Prostate gland (tissue), 2 donors: Measurements from ENCODE around the gene XKR8.

Source experiments
- POLR2A ChIP-seq: fragments of 450-650 bp; IDR thresholded peaks from one replicate; pipeline ENCODE4 v1.6.1; 2016; ENCODE audit warnings: antibody characterized with exemption, mild to moderate bottlenecking
- POLR2AphosphoS5 ChIP-seq: sonication (generic); formaldehyde crosslinking; IDR thresholded peaks from one replicate; pipeline ENCODE4 v1.6.1; 2017; ENCODE audit warnings: antibody characterized with exemption
- TF ChIP-seq, protein P1 (sequence below), 4 experiments: fragments of 200-600 bp in 2 of 4; fragments of 450-650 bp in 2 of 4; sonication (generic) in 2 of 4; IDR thresholded peaks; 1 replicate in 3 of 4; 2 replicates in 1 of 4; pipeline ENCODE4 v1.5.1; 2016 to 2019; ENCODE audit warnings: antibody characterized with exemption in 4 of 4, mild to moderate bottlenecking in 2 of 4, moderate library complexity in 2 of 4

DNA sequence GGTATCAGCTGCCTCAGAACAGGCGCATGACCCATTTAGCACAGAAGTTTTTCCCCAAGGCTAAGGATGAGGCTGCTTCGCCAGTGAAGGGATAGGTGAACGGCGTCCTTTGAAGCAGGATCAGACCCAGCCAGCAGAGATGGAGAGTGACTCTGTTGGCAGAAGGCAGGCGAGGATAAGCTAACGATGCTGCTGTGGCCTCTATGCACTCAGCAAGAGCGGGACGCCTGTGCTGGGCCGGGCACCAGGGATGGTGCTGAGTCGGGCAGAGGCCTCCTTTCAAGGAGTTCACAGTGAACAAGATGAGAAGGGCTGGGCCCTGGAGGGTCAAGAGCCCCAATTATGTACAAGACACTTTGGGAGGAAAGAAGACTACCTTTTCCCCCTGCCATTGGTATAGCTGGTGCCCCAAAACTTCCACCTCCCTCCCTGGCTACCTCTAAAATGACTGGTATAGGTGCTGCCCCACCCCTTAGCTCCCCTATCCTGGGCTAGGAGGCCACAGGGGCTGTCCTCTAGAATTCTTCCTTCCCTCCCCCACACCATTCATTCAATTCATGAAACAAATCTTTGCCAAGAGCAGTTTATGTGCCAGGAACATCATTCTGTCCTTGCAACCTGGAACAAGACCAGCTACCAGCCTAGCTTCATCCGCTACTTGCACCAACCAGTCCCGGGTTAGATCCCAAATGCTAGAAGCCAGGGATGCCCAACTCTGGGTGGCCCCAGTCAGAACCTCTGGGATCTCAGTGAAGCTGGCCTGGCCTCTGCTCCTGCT is 7.5 kb downstream of the XKR8 start:
- TF ChIP-seq POLR2A (no peak), POLR2AphosphoS5 (no peak)
- TF ChIP-seq, protein P1, sequence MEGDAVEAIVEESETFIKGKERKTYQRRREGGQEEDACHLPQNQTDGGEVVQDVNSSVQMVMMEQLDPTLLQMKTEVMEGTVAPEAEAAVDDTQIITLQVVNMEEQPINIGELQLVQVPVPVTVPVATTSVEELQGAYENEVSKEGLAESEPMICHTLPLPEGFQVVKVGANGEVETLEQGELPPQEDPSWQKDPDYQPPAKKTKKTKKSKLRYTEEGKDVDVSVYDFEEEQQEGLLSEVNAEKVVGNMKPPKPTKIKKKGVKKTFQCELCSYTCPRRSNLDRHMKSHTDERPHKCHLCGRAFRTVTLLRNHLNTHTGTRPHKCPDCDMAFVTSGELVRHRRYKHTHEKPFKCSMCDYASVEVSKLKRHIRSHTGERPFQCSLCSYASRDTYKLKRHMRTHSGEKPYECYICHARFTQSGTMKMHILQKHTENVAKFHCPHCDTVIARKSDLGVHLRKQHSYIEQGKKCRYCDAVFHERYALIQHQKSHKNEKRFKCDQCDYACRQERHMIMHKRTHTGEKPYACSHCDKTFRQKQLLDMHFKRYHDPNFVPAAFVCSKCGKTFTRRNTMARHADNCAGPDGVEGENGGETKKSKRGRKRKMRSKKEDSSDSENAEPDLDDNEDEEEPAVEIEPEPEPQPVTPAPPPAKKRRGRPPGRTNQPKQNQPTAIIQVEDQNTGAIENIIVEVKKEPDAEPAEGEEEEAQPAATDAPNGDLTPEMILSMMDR (IDR thresholded peaks at IDR 0.05) = no peak
